Type B pancreatic cell (in vitro differentiated cells): ENCODE results near the gene CTNNBIP1. TPM values are rescaled to one million over a fixed set of nuclear protein-coding genes. Genes with fewer than 3 reads are reported as not detected.

Experiments
- DNase-seq: peaks from one replicate; pipeline ENCODE4 v3.0.0; 2021; ENCODE audit warnings: mixed read lengths; ENCODE audit not compliant: unreplicated experiment; ENCODE audit errors: extremely low spot score
- H3K27ac Mint-ChIP-seq: 2 replicates; pipeline ENCODE4 v1.8.0; 2021; ENCODE audit warnings: mild to moderate bottlenecking, mixed read lengths
- H3K27me3 Mint-ChIP-seq: 2 replicates; pipeline ENCODE4 v1.8.0; 2021; ENCODE audit warnings: mixed read lengths
- H3K36me3 Mint-ChIP-seq: 2 replicates; pipeline ENCODE4 v1.8.0; 2021; ENCODE audit warnings: mixed read lengths
- H3K4me1 Mint-ChIP-seq: one replicate; pipeline ENCODE4 v1.8.0; 2021; ENCODE audit warnings: mixed read lengths; ENCODE audit not compliant: unreplicated experiment
- H3K4me3 Mint-ChIP-seq: 2 replicates; pipeline ENCODE4 v1.8.0; 2021; ENCODE audit warnings: mild to moderate bottlenecking, mixed read lengths
- H3K9me3 Mint-ChIP-seq: 2 replicates; pipeline ENCODE4 v1.8.0; 2021; ENCODE audit warnings: mixed read lengths
- total RNA-seq: library from RNA; stranded (reverse); gene quantifications from 2 replicates; pipeline ENCODE4 v1.2.1, GENCODE V29; 2021; ENCODE audit warnings: low replicate concordance
- TF ChIP-seq, protein P1 (sequence below): fragments of 200-600 bp; sonication (generic); conservative IDR thresholded peaks from 2 replicates; pipeline ENCODE4 v1.5.0; 2021; ENCODE audit warnings: antibody characterized with exemption, mild to moderate bottlenecking

Gene CTNNBIP1
- total RNA-seq, 1 donor from 2014 or later: 54.1 TPM

DNA sequence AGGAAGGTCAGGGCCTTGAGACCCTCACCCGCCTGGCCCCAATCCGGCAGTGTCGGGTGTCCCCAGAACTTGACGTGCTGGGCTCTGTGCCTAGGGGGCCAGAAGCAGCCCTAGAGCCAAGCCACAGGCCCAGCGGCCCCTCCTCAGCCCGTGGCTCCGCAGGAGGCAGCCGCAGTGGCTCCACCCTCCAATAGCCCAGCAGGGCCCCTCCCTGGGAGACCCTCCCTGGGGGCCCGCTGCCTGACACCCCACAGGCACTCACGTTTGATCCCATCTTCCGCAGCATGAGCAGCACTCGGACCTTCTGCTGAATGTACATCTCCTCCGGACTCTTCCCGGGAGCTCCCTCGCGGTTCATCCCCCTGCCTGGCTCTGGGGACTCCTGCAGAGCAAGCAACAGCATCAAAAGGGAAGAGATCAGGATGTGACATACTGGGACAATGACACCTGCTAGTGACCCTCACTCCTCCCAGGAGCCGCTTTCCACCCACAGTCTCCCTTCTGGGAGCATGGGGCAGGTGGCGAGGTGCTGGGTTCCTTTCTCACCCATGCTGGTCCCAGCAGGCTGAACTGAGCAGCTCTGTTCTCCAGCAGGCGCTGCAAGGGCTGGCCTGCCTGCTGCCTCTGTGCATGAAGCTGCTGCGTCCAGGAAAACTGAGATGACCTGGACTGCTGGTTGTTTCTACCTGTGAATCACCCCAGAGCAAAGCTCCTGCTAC, 38.2 kb downstream of the CTNNBIP1 start:
- DNase-seq: no peak
- Mint-ChIP-seq H3K36me3 (no peaks in the 10 kb centered on the region), H3K9me3 (no peaks in the 10 kb centered on the region), H3K4me1 (peaks cover 16% of the 10 kb centered on the region), H3K27me3 (no peaks in the 10 kb centered on the region), H3K4me3 (no peak overlapping the region), H3K27ac (no peak overlapping the region)
- TF ChIP-seq, protein P1, sequence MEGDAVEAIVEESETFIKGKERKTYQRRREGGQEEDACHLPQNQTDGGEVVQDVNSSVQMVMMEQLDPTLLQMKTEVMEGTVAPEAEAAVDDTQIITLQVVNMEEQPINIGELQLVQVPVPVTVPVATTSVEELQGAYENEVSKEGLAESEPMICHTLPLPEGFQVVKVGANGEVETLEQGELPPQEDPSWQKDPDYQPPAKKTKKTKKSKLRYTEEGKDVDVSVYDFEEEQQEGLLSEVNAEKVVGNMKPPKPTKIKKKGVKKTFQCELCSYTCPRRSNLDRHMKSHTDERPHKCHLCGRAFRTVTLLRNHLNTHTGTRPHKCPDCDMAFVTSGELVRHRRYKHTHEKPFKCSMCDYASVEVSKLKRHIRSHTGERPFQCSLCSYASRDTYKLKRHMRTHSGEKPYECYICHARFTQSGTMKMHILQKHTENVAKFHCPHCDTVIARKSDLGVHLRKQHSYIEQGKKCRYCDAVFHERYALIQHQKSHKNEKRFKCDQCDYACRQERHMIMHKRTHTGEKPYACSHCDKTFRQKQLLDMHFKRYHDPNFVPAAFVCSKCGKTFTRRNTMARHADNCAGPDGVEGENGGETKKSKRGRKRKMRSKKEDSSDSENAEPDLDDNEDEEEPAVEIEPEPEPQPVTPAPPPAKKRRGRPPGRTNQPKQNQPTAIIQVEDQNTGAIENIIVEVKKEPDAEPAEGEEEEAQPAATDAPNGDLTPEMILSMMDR: no peak

DNA sequence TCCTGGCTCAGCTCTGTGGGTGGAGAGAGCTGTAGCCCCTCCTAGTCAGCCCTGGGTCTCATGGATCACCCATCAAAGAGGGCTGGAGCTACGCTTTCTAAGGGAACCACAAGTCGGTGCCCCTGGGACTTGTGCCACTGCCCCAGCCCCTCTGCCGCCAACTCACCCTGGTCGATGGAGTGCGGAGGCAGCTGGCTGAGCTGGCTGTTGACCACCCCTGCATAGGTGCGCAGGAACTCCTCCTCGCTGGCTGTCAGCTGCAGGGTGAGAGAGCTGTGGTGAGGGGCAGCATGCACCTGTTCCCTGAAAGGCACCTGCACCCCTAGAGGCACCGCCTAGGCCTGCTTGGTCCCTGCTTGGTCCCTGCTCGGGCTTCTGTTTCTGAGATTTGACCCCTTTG, 39.0 kb downstream of the CTNNBIP1 start:
- TF ChIP-seq, protein P1: no peak
- H3K4me1 Mint-ChIP-seq: peaks cover 16% of the 10 kb centered on the region
- no peak overlapping the region for H3K27ac Mint-ChIP-seq
- no peak overlapping the region for H3K4me3 Mint-ChIP-seq
- no peaks in the 10 kb centered on the region for H3K36me3 Mint-ChIP-seq
- H3K27me3 Mint-ChIP-seq: no peaks in the 10 kb centered on the region
- no peaks in the 10 kb centered on the region for H3K9me3 Mint-ChIP-seq
- DNase-seq: no peak

DNA sequence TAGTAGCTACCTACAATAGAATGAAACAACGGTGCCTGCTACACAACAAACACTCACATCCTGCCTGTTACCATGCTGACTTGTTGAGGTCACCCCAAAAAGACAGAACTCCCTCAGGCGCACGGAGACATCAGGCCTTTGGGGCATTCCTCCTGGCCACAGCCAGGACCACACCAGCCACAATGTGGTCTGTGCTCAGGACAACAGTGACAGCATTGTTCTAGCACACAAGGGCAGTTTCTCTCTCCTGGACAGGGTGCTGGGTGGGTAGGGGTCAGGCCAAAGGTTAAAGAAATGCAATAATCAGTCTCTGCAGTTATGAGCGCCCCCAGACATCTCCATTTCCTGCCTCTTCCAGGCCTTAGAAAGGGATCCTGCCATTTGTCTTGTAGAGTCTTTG, 39.5 kb downstream of the CTNNBIP1 start:
- Mint-ChIP-seq H3K27ac (no peak overlapping the region), H3K36me3 (no peaks in the 10 kb centered on the region), H3K4me1 (peaks cover 11% of the 10 kb centered on the region), H3K9me3 (no peaks in the 10 kb centered on the region), H3K27me3 (no peaks in the 10 kb centered on the region), H3K4me3 (no peak overlapping the region)
- TF ChIP-seq, protein P1: no peak
- DNase-seq: no peak

DNA sequence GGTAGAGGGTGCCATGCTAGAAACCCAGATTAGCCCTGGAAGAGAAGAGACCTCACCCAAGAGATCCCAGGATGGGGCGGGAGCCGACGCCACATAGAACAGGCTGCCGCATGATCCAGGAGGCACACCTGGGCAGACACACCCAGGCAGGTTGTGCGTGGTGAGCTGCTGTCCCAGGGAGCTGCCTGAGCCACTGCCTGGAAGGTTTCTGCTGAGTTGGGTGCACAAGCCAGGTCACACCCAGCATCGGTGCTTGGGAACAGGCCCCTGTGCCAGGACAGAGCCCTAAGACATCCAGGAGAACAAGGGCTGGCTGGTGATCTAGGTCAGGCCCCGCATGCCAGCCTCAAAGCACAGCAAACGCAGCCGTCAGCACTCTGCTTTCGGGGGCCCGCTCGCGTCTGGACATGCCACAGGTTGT, 40.2 kb downstream of the CTNNBIP1 start:
- Mint-ChIP-seq H3K36me3 (no peaks in the 10 kb centered on the region), H3K9me3 (no peaks in the 10 kb centered on the region), H3K4me3 (no peak overlapping the region), H3K27me3 (no peaks in the 10 kb centered on the region), H3K4me1 (peaks cover 4% of the 10 kb centered on the region), H3K27ac (no peak overlapping the region)
- no peak for DNase-seq
- TF ChIP-seq, protein P1: no peak

DNA sequence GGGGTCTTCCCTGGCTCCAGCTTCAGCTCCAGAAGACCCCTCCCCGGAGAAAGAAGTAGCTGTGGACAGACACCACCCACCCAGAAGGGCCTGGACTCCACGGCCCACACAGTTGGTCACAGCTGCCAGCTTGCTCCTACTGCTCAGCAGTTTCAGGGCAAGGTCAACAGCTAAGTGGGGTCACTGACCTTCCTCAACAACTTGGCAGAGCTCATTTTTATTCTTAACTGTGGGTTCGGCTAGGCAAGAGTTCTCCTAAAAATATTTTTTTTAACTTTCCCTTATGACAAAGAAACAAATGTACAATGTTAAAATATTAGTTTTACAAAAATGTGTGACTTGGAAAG, 41.9 kb downstream of the CTNNBIP1 start:
- no peak overlapping the region for H3K4me3 Mint-ChIP-seq
- no peaks in the 10 kb centered on the region for H3K27me3 Mint-ChIP-seq
- TF ChIP-seq, protein P1: no peak
- no peak overlapping the region for H3K27ac Mint-ChIP-seq
- no peaks in the 10 kb centered on the region for H3K9me3 Mint-ChIP-seq
- H3K4me1 Mint-ChIP-seq: peaks cover 4% of the 10 kb centered on the region
- no peaks in the 10 kb centered on the region for H3K36me3 Mint-ChIP-seq
- DNase-seq: no peak
